DOHH2 (cell line): ENCODE measurements around the gene RASAL2.

Experiments
- H3F3A ChIP-seq: fragments of 200-600 bp; sonication (generic), shearing (Covaris generic); 2 replicates; pipeline ENCODE4 v1.6.0; 2016; ENCODE audit warnings: antibody characterized with exemption, mild to moderate bottlenecking; ENCODE audit not compliant: control insufficient read depth, insufficient read depth
- H3K27ac ChIP-seq: fragments of 200-600 bp; sonication (generic); 2 replicates; pipeline ENCODE4 v1.5.1; 2014; ENCODE audit warnings: low read depth, mild to moderate bottlenecking, low read length, moderate library complexity
- H3K27me3 ChIP-seq: fragments of 200-600 bp; sonication (generic); 2 replicates; pipeline ENCODE4 v1.6.1; 2014; ENCODE audit warnings: mild to moderate bottlenecking, low read length, mixed read lengths; ENCODE audit not compliant: control insufficient read depth
- H3K36me3 ChIP-seq: fragments of 200-600 bp; sonication (generic); 2 replicates; pipeline ENCODE4 v1.6.1; 2014; ENCODE audit warnings: mild to moderate bottlenecking, low read length, moderate library complexity, mixed read lengths; ENCODE audit not compliant: control insufficient read depth
- H3K4me1 ChIP-seq: fragments of 200-600 bp; sonication (generic); 2 replicates; pipeline ENCODE4 v1.6.1; 2014; ENCODE audit warnings: mild to moderate bottlenecking, low read length, mixed read lengths; ENCODE audit not compliant: control insufficient read depth
- H3K4me2 ChIP-seq: fragments of 200-600 bp; sonication (generic); 2 replicates; pipeline ENCODE4 v1.6.0; 2014; ENCODE audit warnings: mild to moderate bottlenecking, low read length, moderate library complexity
- H3K4me3 ChIP-seq: fragments of 200-600 bp; sonication (generic); 2 replicates; pipeline ENCODE4 v1.5.1; 2014; ENCODE audit warnings: mild to moderate bottlenecking, low read length, mixed read lengths
- H3K79me2 ChIP-seq: fragments of 200-600 bp; sonication (generic); 2 replicates; pipeline ENCODE4 v1.6.1; 2014; ENCODE audit warnings: mild to moderate bottlenecking, low read length, mixed read lengths; ENCODE audit not compliant: control insufficient read depth
- H3K9me2 ChIP-seq: fragments of 200-600 bp; sonication (generic); replicated peaks from 2 replicates; pipeline ENCODE4 v1.6.1; 2014; ENCODE audit warnings: mild to moderate bottlenecking, low read length, mixed read lengths; ENCODE audit not compliant: control insufficient read depth
- H3K9me3 ChIP-seq: fragments of 200-600 bp; sonication (generic); 2 replicates; pipeline ENCODE4 v1.6.1; 2014; ENCODE audit warnings: antibody characterized with exemption, low read length, mixed read lengths; ENCODE audit not compliant: control insufficient read depth, insufficient read depth
- H4K20me1 ChIP-seq: fragments of 200-600 bp; sonication (generic); 2 replicates; pipeline ENCODE4 v1.6.0; 2014; ENCODE audit warnings: low read depth, mild to moderate bottlenecking, antibody characterized with exemption, low read length, moderate library complexity; ENCODE audit not compliant: control insufficient read depth, insufficient read depth
- EZH2phosphoT487 ChIP-seq: fragments of 200-600 bp; sonication (generic); IDR thresholded peaks from 2 replicates; pipeline ENCODE4 v1.6.1; 2017; ENCODE audit warnings: borderline replicate concordance, mild to moderate bottlenecking, antibody characterized with exemption, low read length, moderate library complexity, mixed read lengths
- TF ChIP-seq, protein P1 (sequence below): fragments of 200-600 bp; sonication (generic); IDR thresholded peaks from one replicate; pipeline ENCODE4 v1.5.1; 2014; ENCODE audit warnings: antibody characterized with exemption, mild to moderate bottlenecking, low read depth, low read length; ENCODE audit not compliant: poor library complexity, severe bottlenecking

RASAL2 gene

DNA sequence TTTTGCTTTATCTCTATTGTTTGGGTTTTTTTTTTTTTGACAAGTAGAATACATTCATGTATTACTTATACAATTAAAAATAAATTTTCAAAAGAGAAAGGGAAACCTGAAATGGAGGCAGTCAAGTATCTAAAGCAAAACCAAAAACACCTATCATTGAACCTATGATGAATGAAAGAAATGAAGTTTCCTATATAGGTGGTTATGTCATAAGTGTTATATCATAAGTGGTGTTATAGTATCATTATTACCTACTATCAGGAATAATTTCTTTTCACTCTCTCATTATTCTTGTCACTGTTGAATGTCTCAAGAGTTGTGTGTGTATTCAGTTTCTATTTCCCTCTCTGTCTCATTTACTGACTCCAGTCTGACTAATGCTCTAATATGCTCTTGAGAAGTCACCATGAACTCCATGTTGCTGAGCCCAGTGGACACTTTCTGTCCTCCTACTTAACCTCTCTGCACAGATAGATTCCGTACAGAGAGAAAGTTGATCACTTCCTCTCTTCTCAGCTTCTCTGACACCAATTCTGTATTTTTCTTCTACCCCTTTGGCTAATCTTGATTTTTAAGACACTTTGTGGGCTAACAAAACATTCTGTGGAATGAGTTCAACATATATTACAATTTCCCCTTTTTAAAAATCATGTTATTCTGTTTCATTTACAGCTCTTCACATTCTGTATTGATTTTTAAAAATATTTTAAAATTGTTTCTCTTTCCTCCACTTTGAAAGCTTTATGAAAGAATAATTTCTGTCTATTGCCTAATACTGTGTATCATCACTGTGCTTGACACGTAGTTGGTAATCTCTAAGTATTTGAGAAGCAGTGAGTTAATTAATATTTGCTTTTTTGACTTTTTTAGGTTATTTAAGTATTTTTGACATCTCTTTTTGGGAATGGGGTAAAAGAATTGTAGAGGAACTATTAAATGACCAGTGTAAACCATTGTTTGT is 50.1 kb downstream of the RASAL2 start:
- Histone ChIP-seq H3K27me3 (no peaks in the 10 kb centered on the region), H4K20me1 (no peaks in the 10 kb centered on the region), H3F3A (no peaks in the 10 kb centered on the region), H3K4me3 (no peak overlapping the region), H3K9me2 (no peaks in the 10 kb centered on the region), H3K9me3 (no peaks in the 10 kb centered on the region), H3K79me2 (no peaks in the 10 kb centered on the region), H3K27ac (no peak overlapping the region), H3K4me1 (no peaks in the 10 kb centered on the region), H3K4me2 (no peak overlapping the region), H3K36me3 (no peaks in the 10 kb centered on the region)
- no peak for TF ChIP-seq EZH2phosphoT487
- TF ChIP-seq, protein P1, sequence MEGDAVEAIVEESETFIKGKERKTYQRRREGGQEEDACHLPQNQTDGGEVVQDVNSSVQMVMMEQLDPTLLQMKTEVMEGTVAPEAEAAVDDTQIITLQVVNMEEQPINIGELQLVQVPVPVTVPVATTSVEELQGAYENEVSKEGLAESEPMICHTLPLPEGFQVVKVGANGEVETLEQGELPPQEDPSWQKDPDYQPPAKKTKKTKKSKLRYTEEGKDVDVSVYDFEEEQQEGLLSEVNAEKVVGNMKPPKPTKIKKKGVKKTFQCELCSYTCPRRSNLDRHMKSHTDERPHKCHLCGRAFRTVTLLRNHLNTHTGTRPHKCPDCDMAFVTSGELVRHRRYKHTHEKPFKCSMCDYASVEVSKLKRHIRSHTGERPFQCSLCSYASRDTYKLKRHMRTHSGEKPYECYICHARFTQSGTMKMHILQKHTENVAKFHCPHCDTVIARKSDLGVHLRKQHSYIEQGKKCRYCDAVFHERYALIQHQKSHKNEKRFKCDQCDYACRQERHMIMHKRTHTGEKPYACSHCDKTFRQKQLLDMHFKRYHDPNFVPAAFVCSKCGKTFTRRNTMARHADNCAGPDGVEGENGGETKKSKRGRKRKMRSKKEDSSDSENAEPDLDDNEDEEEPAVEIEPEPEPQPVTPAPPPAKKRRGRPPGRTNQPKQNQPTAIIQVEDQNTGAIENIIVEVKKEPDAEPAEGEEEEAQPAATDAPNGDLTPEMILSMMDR, result no peak

DNA sequence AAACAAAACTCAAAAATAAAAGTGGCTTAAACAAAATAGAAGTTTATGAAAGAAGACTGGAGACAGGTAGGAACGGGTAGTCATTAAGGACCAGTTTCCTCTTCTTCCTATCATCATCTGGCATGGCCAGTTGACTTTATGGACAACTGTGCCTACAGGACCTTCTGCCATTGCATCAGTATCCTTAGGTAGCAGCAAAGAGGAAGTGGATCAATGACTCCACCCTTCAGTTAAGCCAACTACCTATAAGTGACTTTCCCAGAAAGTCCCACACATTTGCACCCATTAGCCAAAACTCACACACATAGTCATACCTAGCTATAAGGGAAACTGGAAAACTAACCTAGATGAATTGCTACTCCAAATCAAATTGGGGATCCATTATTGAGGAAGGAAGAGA is 51.7 kb downstream of the RASAL2 start:
- Histone ChIP-seq H3K27ac (no peak overlapping the region), H4K20me1 (no peaks in the 10 kb centered on the region), H3K79me2 (no peaks in the 10 kb centered on the region)

DNA sequence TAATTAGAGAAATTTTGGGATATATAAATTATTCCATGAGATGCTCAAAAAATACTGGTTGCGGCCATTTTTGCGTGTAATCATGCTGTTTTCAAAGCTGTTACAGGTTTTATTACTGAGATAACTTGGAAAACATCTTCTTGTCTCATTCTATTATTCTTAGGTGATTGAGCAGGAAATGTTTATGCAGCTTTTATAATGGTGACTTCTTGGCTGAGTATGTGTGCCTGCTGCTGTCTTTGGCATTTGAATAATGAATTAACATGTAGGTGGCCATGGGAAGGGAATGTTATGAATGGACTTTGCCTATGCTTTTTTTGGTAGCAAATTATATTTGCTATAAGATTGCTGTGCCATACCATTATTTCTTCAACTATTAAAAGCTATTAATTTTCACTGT is 52.5 kb downstream of the RASAL2 start:
- Histone ChIP-seq H3K27ac (no peak overlapping the region), H4K20me1 (no peaks in the 10 kb centered on the region), H3K79me2 (no peaks in the 10 kb centered on the region), H3K4me3 (no peak overlapping the region), H3F3A (no peaks in the 10 kb centered on the region), H3K9me3 (no peaks in the 10 kb centered on the region), H3K27me3 (no peaks in the 10 kb centered on the region), H3K9me2 (no peaks in the 10 kb centered on the region), H3K36me3 (no peaks in the 10 kb centered on the region), H3K4me1 (no peaks in the 10 kb centered on the region), H3K4me2 (no peak overlapping the region)
- TF ChIP-seq, protein P1, result no peak
- TF ChIP-seq EZH2phosphoT487, result no peak

More for the DNA sequence above, 51.7 kb downstream of the RASAL2 start:
- Histone ChIP-seq H3K27me3 (no peaks in the 10 kb centered on the region), H3K36me3 (no peaks in the 10 kb centered on the region), H3K4me1 (no peaks in the 10 kb centered on the region), H3K4me2 (no peak overlapping the region), H3K9me3 (no peaks in the 10 kb centered on the region), H3K4me3 (no peak overlapping the region), H3F3A (no peaks in the 10 kb centered on the region), H3K9me2 (no peaks in the 10 kb centered on the region)
- TF ChIP-seq EZH2phosphoT487, result no peak
- TF ChIP-seq, protein P1, result no peak
